ENCODE measurements around the gene RMDN3.

RMDN3 gene

DNA sequence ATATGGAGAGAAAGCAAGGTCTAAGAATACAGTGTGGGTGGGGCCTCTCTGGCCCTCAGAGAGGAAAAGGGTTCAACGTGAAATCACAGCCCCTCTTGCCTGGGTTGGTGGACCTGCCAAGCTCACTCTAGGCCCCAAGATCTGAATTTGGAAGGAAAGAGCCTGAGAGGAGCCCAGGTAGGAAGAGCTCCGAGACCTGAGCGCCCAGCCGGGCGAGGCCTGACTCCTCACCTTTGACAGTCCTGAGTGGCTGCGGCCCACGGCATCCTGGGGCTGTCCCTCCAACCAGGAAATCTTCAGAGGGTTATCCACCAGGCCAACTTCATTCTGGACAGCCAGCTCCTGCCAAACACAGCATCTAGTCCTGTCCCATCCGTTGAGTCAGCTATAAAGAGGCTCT lies 18.4 kb upstream of the RMDN3 start:
- Histone ChIP-seq H3K4me3 (ENCODE audit: low read depth, low read length) (no peak overlapping the region), H3K27me3 (ENCODE audit: insufficient read depth, low read length) (no peaks in the 10 kb centered on the region), H3K27ac (ENCODE audit: low read depth, low read length) (no peak overlapping the region), H3K36me3 (ENCODE audit: insufficient read depth, low read length) (peaks cover 14% of the 10 kb centered on the region; the same call in 1 of the 2 replicates), H3K4me1 (ENCODE audit: control insufficient read depth, insufficient read depth, low read length, unreplicated experiment) (peaks cover 24% of the 10 kb centered on the region), H3K79me2 (ENCODE audit: control insufficient read depth, insufficient read depth, low read length, unreplicated experiment) (no peaks in the 10 kb centered on the region), H2AFZ (ENCODE audit: low read length, unreplicated experiment) (no peak overlapping the region)

- no peak overlapping the region for H3K4me3 ChIP-seq (ENCODE audit: low read depth, low read length)
- H3K79me2 ChIP-seq (ENCODE audit: control insufficient read depth, insufficient read depth, low read length, unreplicated experiment): no peaks in the 10 kb centered on the region
- H3K27me3 ChIP-seq (ENCODE audit: insufficient read depth, low read length): no peaks in the 10 kb centered on the region
- no peak overlapping the region for H2AFZ ChIP-seq (ENCODE audit: low read length, unreplicated experiment)
- H3K4me1 ChIP-seq (ENCODE audit: control insufficient read depth, insufficient read depth, low read length, unreplicated experiment): peaks cover 29% of the 10 kb centered on the region
- H3K27ac ChIP-seq (ENCODE audit: low read depth, low read length): no peak overlapping the region
- H3K36me3 ChIP-seq (ENCODE audit: insufficient read depth, low read length): peaks cover 14% of the 10 kb centered on the region; the same call in 1 of the 2 replicates
Observed at GRCh38 chr15:40772014-40772413, 17.0 kb upstream of the RMDN3 start.

DNA sequence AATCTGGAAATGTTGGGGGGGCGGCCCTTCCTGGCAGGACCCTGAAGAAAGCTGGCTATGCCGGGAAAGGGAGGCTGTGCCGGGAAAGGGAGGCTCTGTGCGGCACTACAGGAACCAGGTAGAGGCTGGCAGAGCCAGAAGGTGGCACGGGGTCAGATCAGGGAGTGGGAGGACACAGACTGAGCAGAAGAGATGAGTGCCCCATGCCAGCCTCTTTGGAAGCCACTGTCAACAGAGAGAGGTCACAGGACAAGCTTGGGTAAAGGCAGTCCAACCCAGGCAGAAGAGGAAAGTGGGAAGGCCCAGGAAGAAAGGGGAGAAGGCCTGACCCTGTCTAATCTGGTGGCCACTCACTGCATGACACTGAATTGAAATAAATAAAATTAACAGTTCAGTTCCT lies 16.2 kb upstream of the RMDN3 start:
- H2AFZ ChIP-seq (ENCODE audit: low read length, unreplicated experiment): no peak overlapping the region
- peaks cover 28% of the 10 kb centered on the region for H3K4me1 ChIP-seq (ENCODE audit: control insufficient read depth, insufficient read depth, low read length, unreplicated experiment)
- no peak overlapping the region for H3K4me3 ChIP-seq (ENCODE audit: low read depth, low read length)
- H3K79me2 ChIP-seq (ENCODE audit: control insufficient read depth, insufficient read depth, low read length, unreplicated experiment): no peaks in the 10 kb centered on the region
- H3K27me3 ChIP-seq (ENCODE audit: insufficient read depth, low read length): no peaks in the 10 kb centered on the region
- H3K27ac ChIP-seq (ENCODE audit: low read depth, low read length): no peak overlapping the region
- peaks cover 14% of the 10 kb centered on the region; the same call in 1 of the 2 replicates for H3K36me3 ChIP-seq (ENCODE audit: insufficient read depth, low read length)

DNA sequence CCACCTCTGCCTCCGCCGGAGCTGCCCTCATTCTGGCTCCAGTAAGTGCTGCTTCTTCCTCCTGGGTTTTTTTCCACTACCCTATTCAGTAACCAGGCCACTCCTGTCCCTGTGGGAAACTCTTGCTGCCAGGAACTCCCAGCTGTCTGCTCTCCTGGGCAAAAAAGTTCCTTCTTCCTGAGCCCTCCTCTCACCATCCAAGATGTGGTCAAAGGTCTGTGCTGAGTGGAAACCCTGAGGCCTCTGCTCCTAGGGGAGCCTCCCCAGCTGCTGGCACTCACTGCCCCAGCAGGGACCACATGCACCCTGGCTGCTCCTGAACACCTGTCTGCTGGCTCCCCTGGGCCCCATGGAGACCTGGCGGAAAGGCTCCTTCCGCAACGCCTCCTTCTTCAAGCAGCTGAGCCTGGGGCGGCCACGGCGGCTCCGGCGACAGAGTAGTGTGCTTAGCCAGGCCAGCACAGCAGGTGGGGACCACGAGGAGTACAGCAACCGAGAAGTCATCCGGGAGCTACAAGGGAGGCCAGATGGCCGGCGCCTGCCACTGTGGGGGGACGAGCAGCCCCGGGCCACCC lies 15.2 kb upstream of the RMDN3 start:
- Histone ChIP-seq H3K4me1 (ENCODE audit: control insufficient read depth, insufficient read depth, low read length, unreplicated experiment) (peaks cover 37% of the 10 kb centered on the region), H3K27ac (ENCODE audit: low read depth, low read length) (no peak overlapping the region), H3K27me3 (ENCODE audit: insufficient read depth, low read length) (no peaks in the 10 kb centered on the region), H2AFZ (ENCODE audit: low read length, unreplicated experiment) (no peak overlapping the region), H3K36me3 (ENCODE audit: insufficient read depth, low read length) (peaks cover 14% of the 10 kb centered on the region; the same call in 1 of the 2 replicates), H3K4me3 (ENCODE audit: low read depth, low read length) (no peak overlapping the region), H3K79me2 (ENCODE audit: control insufficient read depth, insufficient read depth, low read length, unreplicated experiment) (no peaks in the 10 kb centered on the region)

- peaks cover 11% of the 10 kb centered on the region; the same call in 1 of the 2 replicates for H3K36me3 ChIP-seq (ENCODE audit: insufficient read depth, low read length)
Observed at GRCh38 chr15:40769274-40770146, 14.5 kb upstream of the RMDN3 start, which contains the start of gene C15orf62. Gene C15orf62 (plus strand): TSS chr15:40769980. CDS start chr15:40770496, 516 bp downstream.

GRCh38 chr15:40768521-40769273 lies 13.6 kb upstream of the RMDN3 start:
- H3K27me3 ChIP-seq (ENCODE audit: insufficient read depth, low read length): no peaks in the 10 kb centered on the region
- H3K36me3 ChIP-seq (ENCODE audit: insufficient read depth, low read length): peaks cover 6% of the 10 kb centered on the region; the same call in 1 of the 2 replicates
- H3K4me1 ChIP-seq (ENCODE audit: control insufficient read depth, insufficient read depth, low read length, unreplicated experiment): peaks cover 46% of the 10 kb centered on the region
- H2AFZ ChIP-seq (ENCODE audit: low read length, unreplicated experiment): no peak overlapping the region
- H3K4me3 ChIP-seq (ENCODE audit: low read depth, low read length): no peak overlapping the region
- H3K27ac ChIP-seq (ENCODE audit: low read depth, low read length): no peak overlapping the region
- no peaks in the 10 kb centered on the region for H3K79me2 ChIP-seq (ENCODE audit: control insufficient read depth, insufficient read depth, low read length, unreplicated experiment)

More at GRCh38 chr15:40769274-40770146, 14.5 kb upstream of the RMDN3 start, which contains the start of gene C15orf62:
- Histone ChIP-seq H3K27me3 (ENCODE audit: insufficient read depth, low read length) (no peaks in the 10 kb centered on the region), H3K79me2 (ENCODE audit: control insufficient read depth, insufficient read depth, low read length, unreplicated experiment) (no peaks in the 10 kb centered on the region), H3K4me3 (ENCODE audit: low read depth, low read length) (no peak within 1 kb of the TSS), H2AFZ (ENCODE audit: low read length, unreplicated experiment) (no peak within 1 kb of the TSS), H3K27ac (ENCODE audit: low read depth, low read length) (no peak within 1 kb of the TSS), H3K4me1 (ENCODE audit: control insufficient read depth, insufficient read depth, low read length, unreplicated experiment) (peaks cover 44% of the 10 kb centered on the region)

DNA sequence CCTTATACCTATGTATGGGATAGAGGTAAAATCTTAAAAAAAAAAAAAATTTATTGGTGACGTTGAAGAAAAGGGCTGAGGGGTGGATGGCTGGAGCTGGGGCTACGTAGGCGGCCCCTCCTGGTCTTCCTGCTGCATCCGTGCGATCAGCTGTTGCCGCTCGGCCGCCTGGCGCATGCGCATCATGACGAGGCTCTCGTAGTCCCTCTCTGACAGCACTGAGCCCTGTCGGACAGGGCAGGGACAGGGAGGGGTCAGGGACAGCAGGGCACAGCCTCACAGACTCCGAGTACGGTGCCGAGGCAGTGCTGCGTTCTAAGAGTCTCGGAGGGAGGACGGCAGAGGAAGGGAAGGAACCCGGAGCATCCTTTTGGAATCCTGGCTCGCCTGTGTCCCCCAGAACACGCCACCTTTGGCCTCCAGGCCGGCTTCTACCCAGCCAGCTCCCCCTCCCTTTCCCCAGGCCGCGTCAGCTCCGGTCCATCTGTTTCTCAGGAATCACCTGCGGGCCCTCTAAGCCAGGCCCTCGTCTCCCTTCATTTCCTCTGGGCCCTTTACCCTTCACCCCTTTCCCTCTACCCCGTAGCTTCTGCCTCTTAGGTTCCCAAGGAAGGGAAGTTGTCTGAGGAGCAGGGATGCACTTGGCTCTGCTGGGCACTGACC lies 12.9 kb upstream of the RMDN3 start:
- Histone ChIP-seq H3K4me3 (ENCODE audit: low read depth, low read length) (no peak overlapping the region), H3K27ac (ENCODE audit: low read depth, low read length) (no peak overlapping the region), H3K79me2 (ENCODE audit: control insufficient read depth, insufficient read depth, low read length, unreplicated experiment) (no peaks in the 10 kb centered on the region), H3K27me3 (ENCODE audit: insufficient read depth, low read length) (no peaks in the 10 kb centered on the region), H3K4me1 (ENCODE audit: control insufficient read depth, insufficient read depth, low read length, unreplicated experiment) (peaks cover 46% of the 10 kb centered on the region), H2AFZ (ENCODE audit: low read length, unreplicated experiment) (no peak overlapping the region), H3K36me3 (ENCODE audit: insufficient read depth, low read length) (no peaks in the 10 kb centered on the region)

DNA sequence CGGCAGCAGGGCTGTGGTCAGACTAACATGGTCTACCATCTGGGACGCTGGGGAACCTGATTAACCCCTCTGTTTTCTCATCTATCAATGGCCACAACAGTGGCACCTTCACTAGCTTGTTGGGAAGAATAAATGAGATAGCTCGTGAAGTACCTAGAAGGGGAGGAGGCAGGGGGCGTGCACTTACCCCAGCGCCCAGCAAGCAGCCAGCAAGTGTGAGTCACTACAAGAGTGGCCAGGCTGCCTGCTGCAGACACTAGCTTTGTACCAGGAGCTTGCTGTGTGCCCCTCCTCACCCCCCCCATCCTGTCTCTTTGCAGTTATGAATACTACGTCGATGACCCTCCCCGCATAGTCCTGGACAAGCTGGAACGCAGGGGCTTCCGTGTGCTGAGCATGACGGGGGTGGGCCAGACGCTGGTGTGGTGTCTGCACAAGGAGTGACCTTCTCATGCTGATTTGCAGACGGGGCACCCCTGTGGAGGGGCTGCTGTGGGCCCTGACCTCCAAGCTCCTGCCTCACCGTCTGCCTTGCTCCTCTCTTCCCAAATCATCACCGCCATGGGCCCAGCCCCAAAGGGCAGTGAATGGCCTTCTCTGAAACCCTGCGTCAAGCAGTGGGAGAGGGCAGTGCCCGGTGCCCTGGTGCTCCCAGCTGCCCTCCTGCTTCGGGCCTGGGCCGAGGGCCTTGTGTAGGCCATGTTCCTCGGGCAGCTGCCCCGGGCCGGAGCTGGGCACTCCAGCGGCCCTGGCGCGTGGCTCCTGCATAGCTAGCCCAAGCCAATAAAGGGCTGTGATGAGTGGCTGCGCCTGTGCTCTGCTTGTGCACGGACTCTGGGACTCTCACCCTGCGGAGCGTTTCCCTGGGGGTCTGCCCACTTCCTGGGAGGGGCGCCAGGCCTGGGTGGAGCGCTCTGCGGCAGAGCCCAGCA lies 12.1 kb upstream of the RMDN3 start:
- Histone ChIP-seq H2AFZ (ENCODE audit: low read length, unreplicated experiment) (no peak overlapping the region), H3K4me3 (ENCODE audit: low read depth, low read length) (no peak overlapping the region), H3K79me2 (ENCODE audit: control insufficient read depth, insufficient read depth, low read length, unreplicated experiment) (no peaks in the 10 kb centered on the region), H3K36me3 (ENCODE audit: insufficient read depth, low read length) (no peaks in the 10 kb centered on the region), H3K27ac (ENCODE audit: low read depth, low read length) (no peak overlapping the region), H3K4me1 (ENCODE audit: control insufficient read depth, insufficient read depth, low read length, unreplicated experiment) (peaks cover 51% of the 10 kb centered on the region), H3K27me3 (ENCODE audit: insufficient read depth, low read length) (no peaks in the 10 kb centered on the region)

DNA sequence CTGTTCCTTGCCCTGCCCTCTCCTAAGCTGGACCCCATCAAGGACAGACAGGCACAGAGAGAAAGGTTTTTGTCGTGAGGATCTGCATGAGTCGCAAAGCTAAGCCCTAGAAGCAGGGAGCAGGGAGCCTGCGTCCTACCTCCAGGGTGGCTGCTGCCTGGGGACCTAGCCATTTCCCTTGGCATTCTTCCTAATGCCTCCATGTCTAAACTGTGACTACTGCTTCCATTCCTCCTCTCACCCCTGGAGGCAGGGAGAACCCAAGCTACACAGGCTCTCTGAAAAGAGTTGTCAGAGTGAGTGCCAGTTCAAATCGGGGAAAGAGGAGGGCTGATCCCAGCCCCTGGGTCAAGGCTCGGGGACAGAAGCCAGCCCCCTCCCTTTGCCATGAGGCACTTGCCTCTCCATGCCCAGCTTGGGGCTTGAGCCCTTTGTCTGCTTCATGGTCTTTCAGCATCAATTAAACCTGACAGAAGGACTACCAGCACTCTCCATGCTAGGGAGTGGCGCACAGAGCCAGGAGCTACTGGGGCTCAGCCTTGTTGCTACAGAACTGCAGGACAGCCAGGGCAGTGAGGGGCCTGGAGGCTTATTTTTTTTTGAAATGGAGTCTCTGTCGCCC lies 11.3 kb upstream of the RMDN3 start:
- no peaks in the 10 kb centered on the region for H3K36me3 ChIP-seq (ENCODE audit: insufficient read depth, low read length)
- no peaks in the 10 kb centered on the region for H3K79me2 ChIP-seq (ENCODE audit: control insufficient read depth, insufficient read depth, low read length, unreplicated experiment)
- no peak overlapping the region for H3K27ac ChIP-seq (ENCODE audit: low read depth, low read length)
- H3K4me3 ChIP-seq (ENCODE audit: low read depth, low read length): no peak overlapping the region
- H3K27me3 ChIP-seq (ENCODE audit: insufficient read depth, low read length): no peaks in the 10 kb centered on the region
- H2AFZ ChIP-seq (ENCODE audit: low read length, unreplicated experiment): no peak overlapping the region
- H3K4me1 ChIP-seq (ENCODE audit: control insufficient read depth, insufficient read depth, low read length, unreplicated experiment): peaks cover 51% of the 10 kb centered on the region
